HepG2 (cell line): Measurements from ENCODE around the gene FASTKD1. TPM values are rescaled to one million over a fixed set of nuclear protein-coding genes. Genes with fewer than 3 reads are reported as not detected.

Experiments
- CENPT ChIP-seq: sonication (generic); formaldehyde crosslinking; IDR thresholded peaks from 2 replicates; pipeline ENCODE4 v1.8.0; 2022; ENCODE audit warnings: low read depth, mild to moderate bottlenecking, moderate library complexity, missing genetic modification reagents
- FOXK1 ChIP-seq: sonication (generic); formaldehyde crosslinking; IDR thresholded peaks from 2 replicates; pipeline ENCODE4 v1.4.0; 2020; ENCODE audit warnings: low read depth, missing genetic modification reagents, borderline replicate concordance
- GRHL1 ChIP-seq: sonication (generic); formaldehyde crosslinking; conservative IDR thresholded peaks from 2 replicates; pipeline ENCODE4 v1.8.0; 2022; ENCODE audit warnings: missing genetic modification reagents
- KMT2A ChIP-seq: sonication (generic); formaldehyde crosslinking; IDR thresholded peaks from 2 replicates; pipeline ENCODE4 v1.4.0; 2020; ENCODE audit warnings: missing genetic modification reagents
- ZFP37 ChIP-seq: sonication (generic); formaldehyde crosslinking; IDR thresholded peaks from 2 replicates; pipeline ENCODE4 v1.4.0; 2020; ENCODE audit warnings: missing genetic modification reagents, borderline replicate concordance
- ZNF407 ChIP-seq: sonication (generic); formaldehyde crosslinking; IDR thresholded peaks from one replicate; pipeline ENCODE4 v1.5.1; 2020; ENCODE audit warnings: mild to moderate bottlenecking, missing genetic modification reagents; ENCODE audit errors: not compliant biosample characterization
- ZNF574 ChIP-seq: sonication (generic); formaldehyde crosslinking; IDR thresholded peaks from 2 replicates; pipeline ENCODE4 v1.4.0; 2020; ENCODE audit warnings: missing genetic modification reagents
- ZNF772 ChIP-seq: sonication (generic); formaldehyde crosslinking; IDR thresholded peaks from 2 replicates; pipeline ENCODE4 v1.5.0; 2020; ENCODE audit warnings: mild to moderate bottlenecking, missing genetic modification reagents
- ZNF782 ChIP-seq: sonication (generic); formaldehyde crosslinking; IDR thresholded peaks from 2 replicates; pipeline ENCODE4 v1.4.0; 2020; ENCODE audit warnings: missing genetic modification reagents, mild to moderate bottlenecking, borderline replicate concordance
- polyA plus RNA-seq, 8 experiments: library from polyadenylated mRNA; depleted of rRNA in 3 of 8; stranded (reverse) in 7 of 8; unstranded in 1 of 8; fragments of >200 nt; fragmentation: Illumina TruSeq in 4 of 8; extraction: Trizol in 4 of 8; gene quantifications; 2 replicates each; pipeline versions ENCODE4 v1.2.1 to v1.2.3, GENCODE V29; 2011 to 2016; ENCODE audit warnings: low read depth in 4 of 8, missing spikeins in 1 of 8, mixed read lengths in 1 of 8; ENCODE audit not compliant: insufficient read depth in 1 of 8
- total RNA-seq, 5 experiments: library from RNA; depleted of rRNA; stranded (reverse); fragments of >200 nt; fragmentation: Illumina TruSeq; extraction: Trizol; gene quantifications; 2 replicates each; pipeline ENCODE4 v1.2.3, GENCODE V29; 2016; ENCODE audit warnings: low read depth in 1 of 5
- TF ChIP-seq, protein P1 (sequence below), 2 experiments: sonication (generic) in 1 of 2; formaldehyde crosslinking in 1 of 2; IDR thresholded peaks; 2 replicates each; pipeline versions ENCODE4 v1.4.0 to v1.6.1; 2018 to 2020; ENCODE audit warnings: missing genetic modification reagents in 2 of 2, borderline replicate concordance in 1 of 2, low read depth in 1 of 2, mild to moderate bottlenecking in 1 of 2, missing biosample characterization in 1 of 2

FASTKD1 gene
- total and polyA plus RNA-seq, 2 of the 13 experiments (the other 11 are each of a cell fraction or from before 2014, with no cell fraction given) = 35.0 to 38.0 TPM

DNA sequence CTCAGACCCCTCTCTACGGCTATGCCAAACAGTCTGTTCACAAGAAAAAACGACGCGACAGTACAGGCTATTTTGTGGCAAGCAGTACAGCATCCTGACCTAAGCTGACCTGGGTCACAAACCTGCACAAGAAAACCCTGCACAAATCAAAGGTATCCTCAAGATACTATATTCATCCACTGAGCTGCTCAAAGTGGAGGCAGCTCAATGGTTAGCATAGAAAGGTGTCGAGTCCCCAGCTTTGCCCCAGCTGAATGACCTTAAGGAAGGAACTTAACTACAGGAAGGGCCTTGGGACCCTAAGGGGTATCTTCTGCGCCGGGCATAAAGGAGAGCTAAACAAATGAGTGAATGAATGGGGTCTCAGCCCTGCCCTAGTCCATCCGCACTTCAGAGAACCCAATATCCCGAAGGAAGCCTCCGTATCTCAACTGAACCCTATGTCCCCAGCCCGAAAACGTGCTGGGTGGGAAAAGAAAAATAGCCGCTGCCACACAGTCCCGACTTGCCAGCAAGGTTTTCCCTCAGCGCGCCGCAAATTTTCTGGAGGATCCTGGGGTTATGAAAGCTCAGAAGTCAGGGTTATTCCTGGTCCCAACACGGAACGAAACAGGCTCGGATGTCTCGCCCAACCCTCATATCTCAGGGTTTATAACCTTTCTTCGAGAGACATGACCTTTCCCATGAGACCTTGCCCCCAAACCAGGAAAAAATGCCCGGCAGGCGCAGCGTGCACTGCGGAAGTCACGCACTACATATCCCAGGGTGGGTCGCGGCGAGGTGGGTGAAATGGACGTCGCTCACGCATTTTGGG is at the start of gene FASTKD1 (continued):
- TF ChIP-seq ZNF407 (CRISPR knock-in tag) = peak; percentile 91
- TF ChIP-seq, protein P1, sequence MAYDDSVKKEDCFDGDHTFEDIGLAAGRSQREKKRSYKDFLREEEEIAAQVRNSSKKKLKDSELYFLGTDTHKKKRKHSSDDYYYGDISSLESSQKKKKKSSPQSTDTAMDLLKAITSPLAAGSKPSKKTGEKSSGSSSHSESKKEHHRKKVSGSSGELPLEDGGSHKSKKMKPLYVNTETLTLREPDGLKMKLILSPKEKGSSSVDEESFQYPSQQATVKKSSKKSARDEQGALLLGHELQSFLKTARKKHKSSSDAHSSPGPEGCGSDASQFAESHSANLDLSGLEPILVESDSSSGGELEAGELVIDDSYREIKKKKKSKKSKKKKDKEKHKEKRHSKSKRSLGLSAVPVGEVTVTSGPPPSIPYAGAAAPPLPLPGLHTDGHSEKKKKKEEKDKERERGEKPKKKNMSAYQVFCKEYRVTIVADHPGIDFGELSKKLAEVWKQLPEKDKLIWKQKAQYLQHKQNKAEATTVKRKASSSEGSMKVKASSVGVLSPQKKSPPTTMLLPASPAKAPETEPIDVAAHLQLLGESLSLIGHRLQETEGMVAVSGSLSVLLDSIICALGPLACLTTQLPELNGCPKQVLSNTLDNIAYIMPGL (CRISPR knock-in tag; IDR thresholded peaks at IDR 0.05; ENCODE audit: borderline replicate concordance in 1 of 2, low read depth in 1 of 2) = peak; percentile 65 to 93; a peak in 3 of 4 replicates
- 0 out of 2 replicates have a peak, but pooled peaks have one; percentile 37 for TF ChIP-seq CENPT (CRISPR knock-in tag)
- TF ChIP-seq KMT2A (CRISPR knock-in tag) = peak; percentile 94
- peak; percentile 81; the same call in 1 of the 2 replicates for TF ChIP-seq ZFP37
- peak; percentile 96 for TF ChIP-seq ZNF574
- TF ChIP-seq ZNF782 (CRISPR knock-in tag) = no peak
- peak; percentile 82; the same call in 1 of the 2 replicates for TF ChIP-seq ZNF772 (CRISPR knock-in tag)
- no peak for TF ChIP-seq GRHL1 (CRISPR knock-in tag)
- peak; percentile 98 for TF ChIP-seq FOXK1 (CRISPR knock-in tag)
